Panc1 (cell line): ENCODE measurements around the gene RABGAP1L.

Experiments
- CTCF ChIP-seq: fragments of 450-650 bp; IDR thresholded peaks from 2 replicates; pipeline ENCODE4 v1.5.1; 2017; ENCODE audit warnings: mild to moderate bottlenecking
- POLR2AphosphoS5 ChIP-seq: IDR thresholded peaks from 2 replicates; pipeline ENCODE4 v1.6.1; 2012; ENCODE audit warnings: mild to moderate bottlenecking, low read depth, low read length, moderate library complexity
- SIN3A ChIP-seq: IDR thresholded peaks from 2 replicates; pipeline ENCODE4 v1.6.1; 2012; ENCODE audit warnings: low read depth, mild to moderate bottlenecking, low read length, moderate library complexity, borderline replicate concordance; ENCODE audit not compliant: insufficient read depth
- TF ChIP-seq, protein P1 (sequence below), 2 experiments: IDR thresholded peaks; 2 replicates each; pipeline ENCODE4 v1.6.1; 2011 to 2012; ENCODE audit warnings: low read depth in 2 of 2, control low read depth in 1 of 2, low read length in 1 of 2, mild to moderate bottlenecking in 1 of 2, moderate library complexity in 1 of 2; ENCODE audit not compliant: insufficient read depth in 1 of 2

GRCh38 chr1:174266991-174267612 lies 107.8 kb downstream of the RABGAP1L start:
- no peak for TF ChIP-seq CTCF
- TF ChIP-seq POLR2AphosphoS5, result no peak
- TF ChIP-seq, protein P1, sequence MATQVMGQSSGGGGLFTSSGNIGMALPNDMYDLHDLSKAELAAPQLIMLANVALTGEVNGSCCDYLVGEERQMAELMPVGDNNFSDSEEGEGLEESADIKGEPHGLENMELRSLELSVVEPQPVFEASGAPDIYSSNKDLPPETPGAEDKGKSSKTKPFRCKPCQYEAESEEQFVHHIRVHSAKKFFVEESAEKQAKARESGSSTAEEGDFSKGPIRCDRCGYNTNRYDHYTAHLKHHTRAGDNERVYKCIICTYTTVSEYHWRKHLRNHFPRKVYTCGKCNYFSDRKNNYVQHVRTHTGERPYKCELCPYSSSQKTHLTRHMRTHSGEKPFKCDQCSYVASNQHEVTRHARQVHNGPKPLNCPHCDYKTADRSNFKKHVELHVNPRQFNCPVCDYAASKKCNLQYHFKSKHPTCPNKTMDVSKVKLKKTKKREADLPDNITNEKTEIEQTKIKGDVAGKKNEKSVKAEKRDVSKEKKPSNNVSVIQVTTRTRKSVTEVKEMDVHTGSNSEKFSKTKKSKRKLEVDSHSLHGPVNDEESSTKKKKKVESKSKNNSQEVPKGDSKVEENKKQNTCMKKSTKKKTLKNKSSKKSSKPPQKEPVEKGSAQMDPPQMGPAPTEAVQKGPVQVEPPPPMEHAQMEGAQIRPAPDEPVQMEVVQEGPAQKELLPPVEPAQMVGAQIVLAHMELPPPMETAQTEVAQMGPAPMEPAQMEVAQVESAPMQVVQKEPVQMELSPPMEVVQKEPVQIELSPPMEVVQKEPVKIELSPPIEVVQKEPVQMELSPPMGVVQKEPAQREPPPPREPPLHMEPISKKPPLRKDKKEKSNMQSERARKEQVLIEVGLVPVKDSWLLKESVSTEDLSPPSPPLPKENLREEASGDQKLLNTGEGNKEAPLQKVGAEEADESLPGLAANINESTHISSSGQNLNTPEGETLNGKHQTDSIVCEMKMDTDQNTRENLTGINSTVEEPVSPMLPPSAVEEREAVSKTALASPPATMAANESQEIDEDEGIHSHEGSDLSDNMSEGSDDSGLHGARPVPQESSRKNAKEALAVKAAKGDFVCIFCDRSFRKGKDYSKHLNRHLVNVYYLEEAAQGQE (IDR thresholded peaks at IDR 0.05; ENCODE audit: insufficient read depth in 1 of 2, low read depth in 2 of 2, low read length in 1 of 2), result no peak
- no peak for TF ChIP-seq SIN3A
